HEK293 (cell line): ENCODE results near the gene ZFAND5.

ENCODE experiments used
- CTCF ChIP-seq: fragments of 450-650 bp; formaldehyde crosslinking; IDR thresholded peaks from 2 replicates; pipeline ENCODE4 v1.5.1; 2016; ENCODE audit warnings: missing biosample characterization, missing genetic modification characterization
- PBX3 ChIP-seq: sonication (generic); formaldehyde crosslinking; IDR thresholded peaks from 2 replicates; pipeline ENCODE4 v1.8.1; 2022; ENCODE audit warnings: mild to moderate bottlenecking, moderate library complexity, missing genetic modification reagents
- ZNF311 ChIP-seq: fragments of 450-650 bp; formaldehyde crosslinking; IDR thresholded peaks from 2 replicates; pipeline ENCODE4 v1.5.1; 2017; ENCODE audit warnings: missing biosample characterization, missing genetic modification characterization, borderline replicate concordance

- no peak for TF ChIP-seq CTCF
- TF ChIP-seq PBX3 (CRISPR knock-in tag), result no peak
- TF ChIP-seq ZNF311, result no peak
Observed at GRCh38 chr9:72371151-72371550, 6.1 kb upstream of the ZFAND5 start.
